ENCODE results near the gene SORCS2.

GRCh38 chr4:7268941-7269340 lies 76.6 kb downstream of the SORCS2 start:
- TF ChIP-seq CTCF (IDR thresholded peaks at IDR 0.05) (no peak), POLR2A (IDR thresholded peaks at IDR 0.05) (no peak)
